ENCODE measurements around the gene ADAMTSL5.
"Not testable (repeated sequence)": the region's sequence is repeated elsewhere in the genome, so short reads cannot be mapped to it uniquely, and the experiment has no call there.

Gene ADAMTSL5

GRCh38 chr19:1481224-1481892 is 31.5 kb downstream of the ADAMTSL5 start:
- no peak overlapping the region for H3K27ac ChIP-seq (ENCODE audit: low read depth, low read length)
- no peaks in the 10 kb centered on the region for H3K27me3 ChIP-seq (ENCODE audit: low read length)
- H3F3A ChIP-seq (ENCODE audit: insufficient read depth), result peaks cover 7% of the 10 kb centered on the region; the same call in 1 of the 2 replicates
- no peaks in the 10 kb centered on the region for H3K9me2 ChIP-seq (replicated peaks; ENCODE audit: insufficient read depth, low read length)
- H3K9me3 ChIP-seq (ENCODE audit: insufficient read depth, low read length), result no peaks in the 10 kb centered on the region
- no peaks in the 10 kb centered on the region for H3K36me3 ChIP-seq (ENCODE audit: low read length)
- TF ChIP-seq, protein P1, sequence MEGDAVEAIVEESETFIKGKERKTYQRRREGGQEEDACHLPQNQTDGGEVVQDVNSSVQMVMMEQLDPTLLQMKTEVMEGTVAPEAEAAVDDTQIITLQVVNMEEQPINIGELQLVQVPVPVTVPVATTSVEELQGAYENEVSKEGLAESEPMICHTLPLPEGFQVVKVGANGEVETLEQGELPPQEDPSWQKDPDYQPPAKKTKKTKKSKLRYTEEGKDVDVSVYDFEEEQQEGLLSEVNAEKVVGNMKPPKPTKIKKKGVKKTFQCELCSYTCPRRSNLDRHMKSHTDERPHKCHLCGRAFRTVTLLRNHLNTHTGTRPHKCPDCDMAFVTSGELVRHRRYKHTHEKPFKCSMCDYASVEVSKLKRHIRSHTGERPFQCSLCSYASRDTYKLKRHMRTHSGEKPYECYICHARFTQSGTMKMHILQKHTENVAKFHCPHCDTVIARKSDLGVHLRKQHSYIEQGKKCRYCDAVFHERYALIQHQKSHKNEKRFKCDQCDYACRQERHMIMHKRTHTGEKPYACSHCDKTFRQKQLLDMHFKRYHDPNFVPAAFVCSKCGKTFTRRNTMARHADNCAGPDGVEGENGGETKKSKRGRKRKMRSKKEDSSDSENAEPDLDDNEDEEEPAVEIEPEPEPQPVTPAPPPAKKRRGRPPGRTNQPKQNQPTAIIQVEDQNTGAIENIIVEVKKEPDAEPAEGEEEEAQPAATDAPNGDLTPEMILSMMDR (IDR thresholded peaks at IDR 0.05; ENCODE audit: insufficient read depth, low read length, poor library complexity, severe bottlenecking), result no peak
- TF ChIP-seq EZH2phosphoT487 (conservative IDR thresholded peaks at IDR 0.05; ENCODE audit: low read length), result no peak
- peaks cover 16% of the 10 kb centered on the region for H3K79me2 ChIP-seq (ENCODE audit: insufficient read depth, low read length)
- no peaks in the 10 kb centered on the region for H4K20me1 ChIP-seq (ENCODE audit: low read depth, low read length)
- no peak overlapping the region for H3K4me3 ChIP-seq (ENCODE audit: insufficient read depth, low read length, poor library complexity, severe bottlenecking)
- H2AFZ ChIP-seq (ENCODE audit: low read depth, low read length, severe bottlenecking), result no peak overlapping the region
- H3K4me2 ChIP-seq (ENCODE audit: low read depth, low read length, poor library complexity, severe bottlenecking), result no peak overlapping the region
- H3K9ac ChIP-seq (ENCODE audit: low read length), result no peak overlapping the region

- Histone ChIP-seq H3K27me3 (ENCODE audit: low read length) (no peaks in the 10 kb centered on the region), H2AFZ (ENCODE audit: low read depth, low read length, severe bottlenecking) (peak within 1 kb of the TSS; percentile 91), H3K9me2 (replicated peaks; ENCODE audit: insufficient read depth, low read length) (no peaks in the 10 kb centered on the region)
Observed at GRCh38 chr19:1478934-1479707, 33.7 kb downstream of the ADAMTSL5 start, which contains the start of gene C19orf25. Gene C19orf25, minus strand, starts transcription at chr19:1479215. Its CDS starts 312 bp downstream, at chr19:1478903.

DNA sequence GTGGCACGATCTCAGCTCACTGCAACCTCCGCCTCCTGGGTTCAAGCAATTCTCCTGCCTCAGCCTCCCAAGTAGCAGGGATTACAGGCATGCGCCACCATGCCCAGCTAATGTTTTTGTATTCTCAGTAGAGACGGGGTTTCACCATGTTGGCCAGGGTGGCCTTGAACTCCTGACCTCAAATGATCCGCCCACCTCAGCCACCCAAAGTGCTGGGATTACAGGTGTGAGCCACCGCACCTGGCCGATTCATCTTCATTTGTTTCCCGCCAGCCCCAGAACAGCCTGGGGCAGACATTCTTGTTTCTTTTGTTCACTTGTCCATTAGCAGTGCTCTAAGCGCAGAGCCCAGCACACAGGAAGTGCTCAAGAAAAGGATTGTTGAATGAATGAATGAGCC is 35.8 kb downstream of the ADAMTSL5 start:
- H3K9me3 ChIP-seq (ENCODE audit: insufficient read depth, low read length); H3K27me3 ChIP-seq (ENCODE audit: low read length); H3K4me3 ChIP-seq (ENCODE audit: insufficient read depth, low read length, poor library complexity, severe bottlenecking); H3F3A ChIP-seq (ENCODE audit: insufficient read depth); H3K9me2 ChIP-seq (replicated peaks; ENCODE audit: insufficient read depth, low read length); H3K9ac ChIP-seq (ENCODE audit: low read length); H4K20me1 ChIP-seq (ENCODE audit: low read depth, low read length); H2AFZ ChIP-seq (ENCODE audit: low read depth, low read length, severe bottlenecking); H3K27ac ChIP-seq (ENCODE audit: low read depth, low read length); H3K4me2 ChIP-seq (ENCODE audit: low read depth, low read length, poor library complexity, severe bottlenecking); H3K36me3 ChIP-seq (ENCODE audit: low read length): not testable (repeated sequence)
- H3K79me2 ChIP-seq (ENCODE audit: insufficient read depth, low read length), result peaks cover 20% of the 10 kb centered on the region

More at GRCh38 chr19:1478934-1479707, 33.7 kb downstream of the ADAMTSL5 start, which contains the start of gene C19orf25:
- H3K79me2 ChIP-seq (ENCODE audit: insufficient read depth, low read length), result peaks cover 20% of the 10 kb centered on the region
- TF ChIP-seq, protein P1 (IDR thresholded peaks at IDR 0.05; ENCODE audit: insufficient read depth, low read length, poor library complexity, severe bottlenecking), result no peak
- TF ChIP-seq EZH2phosphoT487 (conservative IDR thresholded peaks at IDR 0.05; ENCODE audit: low read length), result no peak
- H3K9ac ChIP-seq (ENCODE audit: low read length), result peak within 1 kb of the TSS; percentile 90
- no peaks in the 10 kb centered on the region for H3K9me3 ChIP-seq (ENCODE audit: insufficient read depth, low read length)
- peak within 1 kb of the TSS; percentile 95 for H3K4me3 ChIP-seq (ENCODE audit: insufficient read depth, low read length, poor library complexity, severe bottlenecking)
- H3K4me2 ChIP-seq (ENCODE audit: low read depth, low read length, poor library complexity, severe bottlenecking), result peak within 1 kb of the TSS; percentile 73
- H4K20me1 ChIP-seq (ENCODE audit: low read depth, low read length), result no peaks in the 10 kb centered on the region
- H3K36me3 ChIP-seq (ENCODE audit: low read length), result no peaks in the 10 kb centered on the region
- H3K27ac ChIP-seq (ENCODE audit: low read depth, low read length), result peak within 1 kb of the TSS; percentile 74
- H3F3A ChIP-seq (ENCODE audit: insufficient read depth), result peaks cover 7% of the 10 kb centered on the region; the same call in 1 of the 2 replicates

All from SU-DHL-6 (cell line).